ENCODE results near the gene ULBP3. TPM values are rescaled to one million over a fixed set of nuclear protein-coding genes. Genes with fewer than 3 reads are reported as not detected.

ULBP3 gene
- total RNA-seq, 1 experiment from 2014 or later: 4.2 TPM

- in situ Hi-C loops (cut with HindIII; ENCODE audit: low pct_unique_long_range_greater_than_20kb, low sequenced_read_pairs): no loop called here
- no peak for DNase-seq (ENCODE audit: low read depth, low spot score)
Observed at GRCh38 chr6:150055131-150055530, 13.8 kb downstream of the ULBP3 start.

- DNase-seq (ENCODE audit: low read depth, low spot score): no peak
- in situ Hi-C loops (cut with HindIII; ENCODE audit: low pct_unique_long_range_greater_than_20kb, low sequenced_read_pairs): no loop called here
Observed at GRCh38 chr6:150053450-150053849, 15.5 kb downstream of the ULBP3 start.

GRCh38 chr6:150050846-150051245 lies 18.1 kb downstream of the ULBP3 start:
- in situ Hi-C loops (cut with HindIII; ENCODE audit: low pct_unique_long_range_greater_than_20kb, low sequenced_read_pairs): no loop called here
- no peak for DNase-seq (ENCODE audit: low read depth, low spot score)

- no peak for DNase-seq (ENCODE audit: low read depth, low spot score)
- in situ Hi-C loops (cut with HindIII; ENCODE audit: low pct_unique_long_range_greater_than_20kb, low sequenced_read_pairs): no loop called here
Observed at GRCh38 chr6:150048099-150048498, 20.8 kb downstream of the ULBP3 start.

GRCh38 chr6:150046943-150047342 lies 22.0 kb downstream of the ULBP3 start:
- DNase-seq (ENCODE audit: low read depth, low spot score): no peak
- in situ Hi-C loops (cut with HindIII; ENCODE audit: low pct_unique_long_range_greater_than_20kb, low sequenced_read_pairs): no loop called here

GRCh38 chr6:150044621-150045145 lies 24.2 kb downstream of the ULBP3 start:
- in situ Hi-C loops (cut with HindIII; ENCODE audit: low pct_unique_long_range_greater_than_20kb, low sequenced_read_pairs): no loop called here
- DNase-seq (ENCODE audit: low read depth, low spot score): no peak

- in situ Hi-C loops (cut with HindIII; ENCODE audit: low pct_unique_long_range_greater_than_20kb, low sequenced_read_pairs): no loop called here
- DNase-seq (ENCODE audit: low read depth, low spot score): no peak
Observed at GRCh38 chr6:150043501-150044412, 25.2 kb downstream of the ULBP3 start.

GRCh38 chr6:150043096-150043495 lies 25.8 kb downstream of the ULBP3 start:
- in situ Hi-C loops (cut with HindIII; ENCODE audit: low pct_unique_long_range_greater_than_20kb, low sequenced_read_pairs): no loop called here
- no peak for DNase-seq (ENCODE audit: low read depth, low spot score)

GRCh38 chr6:150038202-150039062 lies 30.5 kb downstream of the ULBP3 start:
- in situ Hi-C loops (cut with HindIII; ENCODE audit: low pct_unique_long_range_greater_than_20kb, low sequenced_read_pairs): no loop called here
- DNase-seq (ENCODE audit: low read depth, low spot score): no peak

- DNase-seq (ENCODE audit: low read depth, low spot score): no peak
- in situ Hi-C loops (cut with HindIII; ENCODE audit: low pct_unique_long_range_greater_than_20kb, low sequenced_read_pairs): no loop called here
Observed at GRCh38 chr6:150037526-150038201, 31.3 kb downstream of the ULBP3 start.

- in situ Hi-C loops (cut with HindIII; ENCODE audit: low pct_unique_long_range_greater_than_20kb, low sequenced_read_pairs): no loop called here
- no peak for DNase-seq (ENCODE audit: low read depth, low spot score)
Observed at GRCh38 chr6:150036081-150036480, 32.8 kb downstream of the ULBP3 start.

- no peak for DNase-seq (ENCODE audit: low read depth, low spot score)
- in situ Hi-C loops (cut with HindIII; ENCODE audit: low pct_unique_long_range_greater_than_20kb, low sequenced_read_pairs): no loop called here
Observed at GRCh38 chr6:150033207-150033771, 35.6 kb downstream of the ULBP3 start.

- no peak for DNase-seq (ENCODE audit: low read depth, low spot score)
- in situ Hi-C loops (cut with HindIII; ENCODE audit: low pct_unique_long_range_greater_than_20kb, low sequenced_read_pairs): no loop called here
Observed at GRCh38 chr6:150032598-150032997, 36.3 kb downstream of the ULBP3 start.

- no peak for DNase-seq (ENCODE audit: low read depth, low spot score)
- in situ Hi-C loops (cut with HindIII; ENCODE audit: low pct_unique_long_range_greater_than_20kb, low sequenced_read_pairs): no loop called here
Observed at GRCh38 chr6:150030611-150031010, 38.3 kb downstream of the ULBP3 start.

GRCh38 chr6:150029749-150030148 lies 39.2 kb downstream of the ULBP3 start:
- in situ Hi-C loops (cut with HindIII; ENCODE audit: low pct_unique_long_range_greater_than_20kb, low sequenced_read_pairs): no loop called here

GRCh38 chr6:150029276-150029675 lies 39.6 kb downstream of the ULBP3 start:
- no peak for DNase-seq (ENCODE audit: low read depth, low spot score)

More at GRCh38 chr6:150029749-150030148, 39.2 kb downstream of the ULBP3 start:
- DNase-seq (ENCODE audit: low read depth, low spot score): no peak

GRCh38 chr6:150028799-150029198 lies 40.1 kb downstream of the ULBP3 start:
- no peak for DNase-seq (ENCODE audit: low read depth, low spot score)
- in situ Hi-C loops (cut with HindIII; ENCODE audit: low pct_unique_long_range_greater_than_20kb, low sequenced_read_pairs): no loop called here

More at GRCh38 chr6:150029276-150029675, 39.6 kb downstream of the ULBP3 start:
- in situ Hi-C loops (cut with HindIII; ENCODE audit: low pct_unique_long_range_greater_than_20kb, low sequenced_read_pairs): no loop called here
